OCI-M2 (cell line): Measurements from ENCODE around the gene ARHGEF38.
"Not testable (repeated sequence)": the region's sequence is repeated elsewhere in the genome, so short reads cannot be mapped to it uniquely, and the experiment has no call there.

Source experiments
- DNase-seq: peaks from one replicate; lab custom pipeline; 2025; ENCODE audit not compliant: unreplicated experiment; lab: John Stamatoyannopoulos, UW

The ARHGEF38 gene

GRCh38 chr4:105650190-105650589, 97.8 kb downstream of the ARHGEF38 start:
- DNase-seq: peak; percentile 4

- DNase-seq: no peak
Measured at GRCh38 chr4:105651884-105652283, 99.5 kb downstream of the ARHGEF38 start.

- no peak for DNase-seq
Measured at GRCh38 chr4:105652286-105652888, 100.0 kb downstream of the ARHGEF38 start.

- no peak for DNase-seq
Measured at GRCh38 chr4:105657117-105657765, 104.8 kb downstream of the ARHGEF38 start.

GRCh38 chr4:105659190-105659589, 106.8 kb downstream of the ARHGEF38 start:
- no peak for DNase-seq

GRCh38 chr4:105661028-105661427, 108.6 kb downstream of the ARHGEF38 start:
- DNase-seq: no peak

- DNase-seq: no peak
Measured at GRCh38 chr4:105662935-105663675, 110.7 kb downstream of the ARHGEF38 start.

- no peak for DNase-seq
Measured at GRCh38 chr4:105666693-105667092, 114.3 kb downstream of the ARHGEF38 start.

- no peak for DNase-seq
Measured at GRCh38 chr4:105670684-105671083, 118.3 kb downstream of the ARHGEF38 start.

- DNase-seq: no peak
Measured at GRCh38 chr4:105671301-105671700, 118.9 kb downstream of the ARHGEF38 start.

GRCh38 chr4:105674011-105674410, 121.6 kb downstream of the ARHGEF38 start:
- no peak for DNase-seq

- DNase-seq: no peak
Measured at GRCh38 chr4:105677709-105678108, 125.3 kb downstream of the ARHGEF38 start.

GRCh38 chr4:105679186-105679585, 126.8 kb downstream of the ARHGEF38 start:
- no peak for DNase-seq

GRCh38 chr4:105683038-105683437, 130.6 kb downstream of the ARHGEF38 start:
- no peak for DNase-seq

- no peak for DNase-seq
Measured at GRCh38 chr4:105686571-105686970, 134.2 kb downstream of the ARHGEF38 start.

- DNase-seq: not testable (repeated sequence)
Measured at GRCh38 chr4:105694812-105695211, 142.4 kb downstream of the ARHGEF38 start.

GRCh38 chr4:105695832-105696231, 143.4 kb downstream of the ARHGEF38 start:
- not testable (repeated sequence) for DNase-seq

- DNase-seq: no peak
Measured at GRCh38 chr4:105698607-105699006, 146.2 kb downstream of the ARHGEF38 start.

GRCh38 chr4:105707782-105708180, 155.4 kb downstream of the ARHGEF38 start:
- DNase-seq: no peak

GRCh38 chr4:105708181-105709080, 156.0 kb downstream of the ARHGEF38 start, which contains the start of the genes GSTCD and INTS12:
TSS of gene GSTCD (plus strand) at chr4:105708784. CDS start at chr4:105717614, 8,830 bp downstream.
TSS of gene INTS12 (minus strand) at chr4:105708689. CDS start at chr4:105700005, 8,684 bp downstream.
- DNase-seq: peak; percentile 14

- DNase-seq: no peak
Measured at GRCh38 chr4:105709081-105709450, 156.6 kb downstream of the ARHGEF38 start.
